GM19099 (cell line): Measurements from ENCODE around the gene FAM181A.

Experiments
- POLR2A ChIP-seq: IDR thresholded peaks from 3 replicates; pipeline ENCODE4 v1.6.1; 2011; ENCODE audit warnings: low read depth; ENCODE audit not compliant: insufficient read length; ENCODE audit errors: extremely low read depth

FAM181A gene

DNA sequence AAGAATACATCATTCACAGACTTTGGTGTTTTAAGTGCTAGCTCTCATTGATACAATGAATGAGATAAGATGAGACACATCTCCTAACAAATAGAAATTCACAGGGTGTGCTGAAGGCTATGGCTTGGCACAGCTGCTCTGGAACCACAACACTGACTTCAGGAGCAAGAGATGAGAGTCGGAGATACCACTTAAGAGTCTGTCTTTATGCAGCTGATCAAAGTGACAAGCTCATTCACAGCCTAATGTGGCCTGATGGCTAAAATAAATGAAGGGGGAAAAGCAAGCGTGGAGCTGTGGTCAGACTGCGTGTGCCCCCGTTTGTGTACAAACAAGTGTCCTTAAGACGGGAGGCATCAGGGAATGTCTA, 29.7 kb upstream of the FAM181A start:
- TF ChIP-seq POLR2A: no peak

DNA sequence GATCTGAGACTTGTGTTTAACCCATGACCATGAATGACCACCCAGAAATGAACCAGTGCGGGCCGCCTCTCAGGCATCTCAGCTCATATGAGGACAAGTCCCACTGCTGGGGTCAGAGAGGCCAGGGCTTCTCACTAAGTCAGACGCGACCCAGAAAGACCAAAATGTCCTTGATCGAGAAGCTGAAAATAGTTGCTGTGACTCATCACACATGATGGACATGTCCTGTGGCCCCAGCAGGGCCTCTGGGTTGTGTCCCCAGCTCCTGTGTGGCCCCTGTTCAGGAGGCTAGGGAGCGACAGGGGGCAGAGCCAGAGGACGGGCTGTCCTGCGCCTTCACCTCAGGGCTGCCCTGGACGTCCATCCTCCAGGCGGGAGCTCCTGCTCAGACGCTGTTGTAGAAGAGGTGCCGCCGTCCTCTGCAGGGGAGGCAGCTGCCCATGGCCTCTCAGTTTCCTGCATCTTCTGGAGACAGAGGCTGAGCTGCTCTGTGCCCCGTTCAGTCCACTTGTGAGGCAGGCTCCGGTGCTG, 29.0 kb upstream of the FAM181A start:
- TF ChIP-seq POLR2A: no peak

DNA sequence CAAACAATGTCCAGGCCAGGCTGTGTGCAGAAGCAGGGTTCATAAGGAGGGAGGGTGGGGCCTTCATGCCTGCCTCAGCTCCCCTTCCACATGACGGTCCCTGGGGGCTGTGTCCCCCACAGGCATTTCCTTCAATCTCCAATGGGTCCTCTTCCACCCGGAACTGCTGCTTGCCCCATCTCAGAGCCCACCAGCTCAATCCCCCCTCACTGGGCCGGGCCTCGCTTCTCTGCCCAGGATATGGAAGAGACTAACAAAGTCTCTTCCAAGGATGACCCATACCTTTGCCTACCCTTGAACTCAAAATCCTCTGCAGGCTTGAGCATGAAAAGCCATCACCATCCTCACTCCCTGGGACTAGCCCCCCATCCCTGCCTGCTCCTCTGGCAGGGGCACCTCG, 28.4 kb upstream of the FAM181A start:
- no peak for TF ChIP-seq POLR2A

DNA sequence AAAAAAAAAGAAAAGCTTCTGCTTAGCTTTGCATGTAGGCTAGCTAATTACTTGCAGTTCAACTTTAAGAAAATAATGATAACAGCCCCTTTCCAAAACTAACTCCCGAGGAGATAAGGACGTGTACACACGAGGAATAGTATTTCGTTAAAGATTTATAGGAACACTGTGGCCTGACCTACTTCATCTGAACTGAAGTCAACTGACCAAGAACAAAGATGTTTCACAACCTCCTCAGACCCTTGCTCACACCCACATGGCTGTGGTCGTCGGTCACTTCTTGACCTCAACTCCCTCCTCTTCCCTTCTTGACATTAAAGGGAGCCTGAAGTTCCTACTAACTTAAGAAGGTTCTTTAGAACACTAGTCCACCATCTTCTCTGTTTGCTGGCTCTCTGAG, 25.3 kb upstream of the FAM181A start:
- no peak for TF ChIP-seq POLR2A

DNA sequence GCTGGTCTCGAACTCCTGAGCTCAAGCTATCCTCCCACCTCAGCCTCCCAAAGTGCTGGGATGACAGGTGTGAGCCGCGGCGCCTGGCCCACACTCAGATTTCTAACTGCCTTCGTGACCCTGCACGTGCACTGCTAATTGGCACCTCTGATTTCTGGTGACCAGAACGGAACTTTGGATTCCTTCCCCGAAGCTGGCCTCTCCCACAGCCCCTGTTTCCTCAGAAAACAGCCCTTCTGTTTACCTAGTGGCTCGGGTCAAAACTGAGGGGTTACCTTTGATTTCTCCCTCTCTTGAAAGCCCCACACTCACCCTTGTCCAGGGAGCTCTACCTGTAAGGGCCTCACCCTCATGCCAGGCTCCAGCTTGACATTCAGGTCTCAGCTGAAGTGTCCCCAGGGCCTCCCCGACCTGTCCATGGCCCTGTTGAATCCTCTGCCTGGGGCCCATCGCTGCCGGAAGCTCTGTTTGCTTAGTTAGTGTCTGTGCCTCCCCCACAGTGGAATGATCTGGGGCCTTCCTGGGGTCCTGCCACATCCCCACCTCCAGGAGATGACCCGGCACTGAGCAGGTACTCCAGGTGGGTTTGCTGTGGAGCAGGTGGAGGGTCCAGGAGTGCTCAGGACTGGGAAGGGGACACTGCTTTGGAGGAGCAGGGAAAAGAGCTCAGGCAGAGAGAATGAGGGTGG, 24.4 kb upstream of the FAM181A start:
- no peak for TF ChIP-seq POLR2A

DNA sequence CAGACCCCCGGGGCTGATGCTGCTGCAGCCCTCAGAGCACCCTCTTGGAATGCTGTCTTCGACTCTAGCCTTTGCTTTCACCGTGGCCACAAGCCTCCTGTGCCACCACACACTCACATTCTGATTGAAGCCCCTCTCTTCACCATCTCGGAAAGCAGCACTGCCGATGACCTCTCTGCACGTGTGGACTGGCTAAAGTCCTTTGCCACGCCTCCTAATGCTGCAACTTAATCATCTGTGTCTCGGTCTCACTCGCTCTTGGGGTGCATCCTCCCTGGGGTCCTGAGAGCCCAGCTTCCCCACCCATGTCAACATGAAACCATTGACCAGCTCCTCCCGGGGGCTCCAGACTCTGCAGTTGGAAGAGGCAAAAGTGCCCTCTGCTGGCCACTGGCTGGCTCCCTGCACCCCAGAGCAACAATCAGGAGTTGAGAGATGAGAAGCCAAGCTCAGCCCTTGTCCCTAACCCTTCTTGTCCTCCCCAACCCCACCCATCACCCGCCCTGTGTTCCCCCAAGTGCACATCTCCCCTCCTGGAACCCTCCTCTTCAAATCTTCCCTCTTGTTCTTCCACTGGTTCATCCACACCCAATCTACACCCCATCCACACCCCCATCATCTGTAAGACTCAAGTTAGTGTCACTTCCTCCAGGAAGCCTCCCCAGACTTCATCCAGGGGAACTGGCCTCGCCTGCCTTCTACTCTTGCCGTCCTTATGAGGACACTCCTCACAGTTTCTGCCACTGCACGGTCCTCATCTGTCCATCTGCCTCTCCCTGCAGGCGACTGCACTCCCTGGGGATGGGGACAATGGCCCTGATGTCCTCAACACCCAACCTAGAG, 23.6 kb upstream of the FAM181A start:
- no peak for TF ChIP-seq POLR2A

DNA sequence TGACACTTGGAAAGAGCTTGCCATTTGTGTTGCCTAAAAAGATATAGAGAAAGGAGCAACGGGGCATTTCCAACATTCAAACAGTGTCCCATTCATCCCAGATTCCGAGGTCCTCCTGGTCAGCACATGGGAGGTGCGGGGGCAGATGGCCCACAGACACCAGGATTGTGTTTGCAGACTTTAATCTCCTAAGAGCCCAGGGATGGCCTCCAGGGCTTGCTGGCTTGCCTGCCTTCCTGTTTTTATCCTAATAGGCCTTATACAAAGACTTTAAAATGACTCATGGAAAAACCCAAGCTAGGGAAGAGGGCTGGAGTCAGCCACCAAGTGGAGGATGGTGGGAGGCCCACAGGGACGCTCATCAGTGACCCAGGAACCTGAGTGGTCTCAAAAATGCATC, 21.5 kb upstream of the FAM181A start:
- TF ChIP-seq POLR2A: no peak

DNA sequence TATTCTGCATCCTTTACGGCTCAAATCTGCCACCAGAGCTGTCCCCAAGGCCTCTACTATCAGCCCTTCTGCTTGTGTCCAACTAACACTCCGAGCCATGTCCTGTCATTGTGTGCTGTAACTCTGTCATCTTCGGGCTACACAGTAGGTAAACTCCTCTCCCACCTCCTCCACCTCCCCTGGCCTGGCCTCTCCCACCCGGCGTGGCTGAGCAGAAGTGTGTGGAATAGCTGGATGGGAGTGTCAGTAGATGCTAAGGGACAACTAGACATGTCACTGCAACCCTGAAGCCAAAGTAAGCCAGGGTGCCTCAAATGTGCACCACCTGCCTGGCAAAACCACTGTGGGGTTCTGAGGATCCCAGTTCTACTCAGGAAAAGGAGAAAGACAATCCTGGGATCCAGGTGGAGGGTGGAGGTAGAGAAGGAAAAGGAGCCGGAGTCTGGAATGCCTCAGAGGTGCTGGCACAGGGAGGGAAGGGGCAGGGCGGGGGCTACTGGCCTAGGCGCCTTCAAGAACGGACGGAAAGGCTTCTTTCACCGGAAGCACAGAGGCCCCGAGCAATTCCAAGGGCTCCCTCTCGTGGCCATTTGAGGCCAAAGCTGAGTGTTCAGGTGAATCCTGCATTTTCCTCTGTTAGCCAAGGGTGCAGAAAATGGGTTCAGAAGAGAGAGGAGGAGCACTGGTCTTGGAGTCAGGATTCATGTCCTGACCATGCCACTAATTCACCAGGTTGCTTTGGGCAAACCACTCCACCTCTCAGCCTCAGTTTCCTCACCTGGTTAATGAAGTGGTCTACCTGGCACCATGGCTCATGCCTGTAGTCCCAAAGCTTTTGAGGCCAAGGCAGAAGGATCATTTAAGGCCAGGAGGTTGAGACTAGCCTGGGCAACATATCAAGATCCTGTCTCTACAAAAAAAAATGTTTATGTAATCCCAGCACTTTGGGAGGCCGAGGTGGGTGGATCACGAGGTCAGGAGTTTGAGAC, 20.5 kb upstream of the FAM181A start:
- TF ChIP-seq POLR2A: no peak

DNA sequence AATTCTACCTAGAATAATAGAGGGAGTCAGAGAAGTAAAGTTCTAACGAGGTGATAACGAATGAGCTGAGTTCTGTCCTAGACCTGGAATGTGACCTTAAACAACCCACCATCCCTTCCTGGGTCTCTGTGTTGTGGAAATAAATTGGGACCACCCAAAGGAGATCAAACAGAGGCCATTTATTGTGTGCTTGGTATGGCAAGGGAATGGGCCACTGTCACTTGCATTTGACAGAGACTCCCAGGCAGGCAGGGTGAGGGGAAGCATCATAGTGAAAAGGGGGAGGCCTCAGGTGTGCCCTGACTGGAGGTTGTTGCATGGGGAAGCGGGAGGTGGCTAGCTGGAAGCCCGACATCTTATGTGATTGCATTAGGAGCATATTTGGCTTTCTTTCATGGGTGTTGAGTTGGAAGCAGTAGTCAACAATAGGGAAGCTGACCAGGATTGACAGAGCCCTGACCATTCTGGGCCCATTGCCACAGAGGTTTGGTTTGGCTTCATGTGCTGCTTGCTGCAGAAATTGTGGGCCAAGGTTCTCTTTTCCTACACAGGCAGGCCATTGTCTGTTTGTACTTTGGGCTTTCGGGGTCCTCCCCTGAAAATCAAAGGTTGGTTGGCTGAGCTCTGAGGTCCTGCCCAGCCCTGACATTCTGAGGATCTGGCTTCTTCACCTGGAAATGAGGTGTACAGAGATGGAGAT, 17.6 kb upstream of the FAM181A start:
- TF ChIP-seq POLR2A: no peak

DNA sequence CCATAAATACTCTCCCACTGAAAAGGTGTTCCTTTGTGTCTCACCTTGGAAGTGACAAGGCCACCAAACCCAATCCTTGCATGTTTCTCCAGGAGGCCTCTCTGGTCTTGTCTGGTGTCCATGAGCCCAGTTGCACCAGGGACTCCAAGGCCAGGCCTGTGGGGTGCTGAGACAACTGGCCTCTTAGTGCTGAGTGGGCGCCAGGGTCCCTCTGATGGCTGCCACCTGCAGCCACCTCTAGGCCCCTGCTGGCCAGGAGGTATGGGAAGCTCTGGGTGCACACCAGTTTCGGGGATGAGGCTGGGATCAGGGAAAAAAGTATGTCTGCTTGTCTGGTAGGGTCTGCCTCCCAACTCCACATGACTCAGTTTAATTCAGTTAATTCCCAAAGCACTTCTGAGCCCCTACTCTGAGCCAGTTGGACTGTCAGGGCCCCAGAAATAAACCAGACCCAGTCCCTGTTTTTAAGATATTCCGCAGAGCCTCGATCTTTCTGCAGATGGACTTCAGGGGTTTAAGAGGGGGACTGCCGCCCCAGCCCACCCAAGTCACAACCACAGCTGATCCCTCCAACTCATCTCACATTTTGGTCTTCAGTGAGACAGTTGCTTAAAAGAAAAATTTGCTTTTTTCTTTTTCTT, 15.0 kb upstream of the FAM181A start:
- TF ChIP-seq POLR2A: no peak

DNA sequence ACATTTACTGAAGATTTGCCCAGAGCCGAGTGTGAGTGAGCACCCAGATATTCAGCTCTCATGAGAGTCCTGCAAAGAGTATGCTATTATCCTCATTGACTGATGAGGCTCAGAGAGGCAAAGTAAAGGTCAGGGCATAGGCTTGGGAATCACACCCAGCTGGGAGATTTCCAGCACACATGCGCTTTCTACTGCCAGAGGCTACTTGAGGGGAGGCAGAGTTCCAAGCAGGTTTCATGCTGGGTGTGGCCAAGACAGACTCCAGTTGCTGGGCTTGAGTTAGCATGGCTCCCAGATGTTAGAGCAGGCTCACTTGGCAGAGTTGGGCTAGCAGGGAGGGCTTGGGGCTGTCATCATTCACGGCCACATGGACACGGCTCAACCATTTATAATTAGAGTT, 14.4 kb upstream of the FAM181A start:
- TF ChIP-seq POLR2A: no peak

DNA sequence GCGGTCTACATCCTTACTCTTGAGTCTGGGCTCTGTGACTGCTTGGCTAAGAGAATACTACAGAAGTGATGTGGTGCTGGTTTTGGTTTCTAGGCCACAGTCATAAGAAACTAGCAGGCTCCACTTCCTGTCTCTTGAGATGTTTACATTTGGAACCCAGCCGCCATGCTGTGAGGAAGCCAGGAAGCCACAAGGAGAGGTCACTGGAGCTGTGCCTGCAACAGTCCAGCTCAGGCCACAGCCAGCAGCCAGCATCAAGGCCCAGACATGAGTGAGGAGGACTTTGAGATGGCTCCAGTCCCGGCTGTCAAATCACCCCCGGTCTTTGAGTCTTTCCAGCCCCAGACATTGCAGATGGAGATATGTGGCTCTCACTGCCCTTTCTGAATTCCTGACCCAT, 12.9 kb upstream of the FAM181A start:
- TF ChIP-seq POLR2A: no peak

DNA sequence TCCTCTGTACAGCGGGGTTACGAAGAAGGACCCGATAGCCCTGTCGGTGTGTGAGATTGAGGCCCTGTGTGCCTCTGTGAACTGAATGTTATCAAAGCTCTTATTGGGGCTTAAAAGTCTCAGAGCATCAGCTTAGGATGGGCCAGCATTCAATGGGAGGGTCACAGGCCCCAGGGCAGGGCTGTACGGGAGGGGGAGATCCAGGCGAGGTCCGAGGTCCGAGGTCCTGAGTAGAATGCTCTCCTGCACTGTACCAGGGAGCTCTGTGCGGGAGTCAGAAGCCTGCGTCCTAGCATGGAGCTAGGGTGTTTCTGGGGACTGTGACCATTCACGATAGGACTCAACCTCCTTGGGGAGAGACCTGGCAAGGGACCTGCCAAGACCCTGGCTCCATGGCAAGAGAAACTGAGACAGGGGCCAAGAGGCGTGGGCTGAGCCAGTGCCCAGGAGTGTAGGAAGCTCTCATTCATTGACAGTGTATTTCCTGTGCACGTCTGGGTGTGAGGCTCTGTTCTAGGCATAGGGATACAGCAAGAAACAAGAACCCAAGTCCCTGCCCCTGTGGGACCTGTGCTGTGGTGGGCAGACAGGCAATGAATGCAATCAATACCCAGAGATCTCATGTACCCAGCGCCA, 12.0 kb upstream of the FAM181A start:
- TF ChIP-seq POLR2A: no peak
